MM.1S (cell line): ENCODE data around the gene STN1.

Experiments used
- DNase-seq: peaks from one replicate; pipeline ENCODE4 v3.0.0-alpha.2; 2015
- H2AFZ ChIP-seq: fragments of 300-600 bp; sonication (generic); 2 replicates; pipeline ENCODE4 v1.6.0; 2016; ENCODE audit warnings: antibody characterized with exemption, low read length
- H3F3A ChIP-seq: fragments of 300-600 bp; sonication (generic); 2 replicates; pipeline ENCODE4 v1.6.1; 2016; ENCODE audit warnings: mild to moderate bottlenecking, antibody characterized with exemption, low read length, moderate library complexity, mixed read lengths; ENCODE audit not compliant: insufficient read depth
- H3K27ac ChIP-seq: fragments of 300-600 bp; sonication (generic); 2 replicates; pipeline ENCODE4 v1.5.1; 2016; ENCODE audit warnings: mild to moderate bottlenecking, low read length
- H3K27me3 ChIP-seq: fragments of 300-600 bp; sonication (generic); replicated peaks from 2 replicates; pipeline ENCODE4 v1.6.0; 2016; ENCODE audit warnings: low read length; ENCODE audit not compliant: insufficient read depth
- H3K36me3 ChIP-seq: fragments of 300-600 bp; sonication (generic); replicated peaks from 2 replicates; pipeline ENCODE4 v1.6.1; 2016; ENCODE audit warnings: mild to moderate bottlenecking, low read length, mixed read lengths; ENCODE audit not compliant: insufficient read depth
- H3K4me1 ChIP-seq: fragments of 300-600 bp; sonication (generic); 2 replicates; pipeline ENCODE4 v1.6.1; 2016; ENCODE audit warnings: low read length, mixed read lengths
- H3K4me2 ChIP-seq: fragments of 300-600 bp; sonication (generic); 2 replicates; pipeline ENCODE4 v1.6.0; 2016; ENCODE audit warnings: low read depth, low read length
- H3K4me3 ChIP-seq: fragments of 300-600 bp; sonication (generic); 2 replicates; pipeline ENCODE4 v1.5.1; 2016; ENCODE audit warnings: low read length, mixed read lengths
- H3K79me2 ChIP-seq: fragments of 300-600 bp; sonication (generic); 2 replicates; pipeline ENCODE4 v1.6.1; 2016; ENCODE audit warnings: mixed run types, low read length, mixed read lengths
- H3K9ac ChIP-seq: fragments of 300-600 bp; sonication (generic); 2 replicates; pipeline ENCODE4 v1.6.1; 2016; ENCODE audit warnings: low read length, mixed read lengths
- H3K9me2 ChIP-seq: fragments of 300-600 bp; sonication (generic); replicated peaks from 2 replicates; pipeline ENCODE4 v1.6.1; 2016; ENCODE audit warnings: mild to moderate bottlenecking, low read length, mixed read lengths; ENCODE audit not compliant: insufficient read depth
- H3K9me3 ChIP-seq: fragments of 300-600 bp; sonication (generic); replicated peaks from 2 replicates; pipeline ENCODE4 v1.6.1; 2016; ENCODE audit warnings: mild to moderate bottlenecking, low read length, mixed read lengths; ENCODE audit not compliant: insufficient read depth
- H4K20me1 ChIP-seq: fragments of 300-600 bp; sonication (generic); 2 replicates; pipeline ENCODE4 v1.6.1; 2016; ENCODE audit warnings: mild to moderate bottlenecking, low read length, moderate library complexity, mixed read lengths; ENCODE audit not compliant: insufficient read depth
- CTCF ChIP-seq: fragments of 300-600 bp; sonication (generic); IDR thresholded peaks from 2 replicates; pipeline ENCODE4 v1.5.1; 2016; ENCODE audit warnings: antibody characterized with exemption, low read length, mixed read lengths
- EZH2 ChIP-seq: fragments of 300-600 bp; sonication (generic); optimal IDR thresholded peaks from 2 replicates; pipeline ENCODE3; 2017; ENCODE audit warnings: low read depth, mild to moderate bottlenecking, antibody characterized with exemption, low read length, mixed read lengths
- EZH2phosphoT487 ChIP-seq: fragments of 300-600 bp; sonication (generic); IDR thresholded peaks from 2 replicates; pipeline ENCODE4 v1.6.1; 2018; ENCODE audit warnings: antibody characterized with exemption, low read length

The STN1 gene

GRCh38 chr10:103897241-103897774 is 20.7 kb downstream of the STN1 start:
- no peaks in the 10 kb centered on the region for H3K79me2 ChIP-seq
- no peaks in the 10 kb centered on the region for H4K20me1 ChIP-seq
- H3K4me1 ChIP-seq = peaks cover 27% of the 10 kb centered on the region
- H3K4me2 ChIP-seq = no peak overlapping the region
- no peak overlapping the region for H3K27ac ChIP-seq
- H2AFZ ChIP-seq = no peak overlapping the region
- no peaks in the 10 kb centered on the region for H3K9me2 ChIP-seq
- H3K27me3 ChIP-seq = no peaks in the 10 kb centered on the region
- no peak for TF ChIP-seq EZH2
- H3K9ac ChIP-seq = no peak overlapping the region
- no peaks in the 10 kb centered on the region for H3K9me3 ChIP-seq
- no peak overlapping the region for H3K4me3 ChIP-seq
- H3F3A ChIP-seq = peaks cover 17% of the 10 kb centered on the region
- H3K36me3 ChIP-seq = no peaks in the 10 kb centered on the region; the same call in 1 of the 2 replicates
- no peak for DNase-seq

- H3K4me3 ChIP-seq = no peak overlapping the region
- no peak overlapping the region for H3K27ac ChIP-seq
- peaks cover 17% of the 10 kb centered on the region for H3F3A ChIP-seq
- TF ChIP-seq EZH2 (no peak), EZH2phosphoT487 (no peak), CTCF (no peak)
- H3K79me2 ChIP-seq = no peaks in the 10 kb centered on the region
- H3K9ac ChIP-seq = no peak overlapping the region
- H3K9me2 ChIP-seq = no peaks in the 10 kb centered on the region
- no peaks in the 10 kb centered on the region for H3K27me3 ChIP-seq
- no peaks in the 10 kb centered on the region for H4K20me1 ChIP-seq
- no peak for DNase-seq
- H3K36me3 ChIP-seq = no peaks in the 10 kb centered on the region; the same call in 1 of the 2 replicates
- peaks cover 27% of the 10 kb centered on the region for H3K4me1 ChIP-seq
- H2AFZ ChIP-seq = no peak overlapping the region
- H3K4me2 ChIP-seq = no peak overlapping the region
- H3K9me3 ChIP-seq = no peaks in the 10 kb centered on the region
These were observed 21.8 kb downstream of the STN1 start for GRCh38 chr10:103896225-103896624.

GRCh38 chr10:103895411-103896186 is 22.4 kb downstream of the STN1 start:
- peak overlapping the region; percentile 68; the same call in 1 of the 2 replicates for H3K27ac ChIP-seq
- no peaks in the 10 kb centered on the region; the same call in 1 of the 2 replicates for H3K36me3 ChIP-seq
- H3K4me2 ChIP-seq = peak overlapping the region; percentile 69
- TF ChIP-seq EZH2 (no peak), EZH2phosphoT487 (no peak), CTCF (no peak)
- H3K4me1 ChIP-seq = peaks cover 27% of the 10 kb centered on the region
- H3F3A ChIP-seq = peaks cover 17% of the 10 kb centered on the region
- no peaks in the 10 kb centered on the region for H3K27me3 ChIP-seq
- no peaks in the 10 kb centered on the region for H4K20me1 ChIP-seq
- no peaks in the 10 kb centered on the region for H3K9me2 ChIP-seq
- H3K79me2 ChIP-seq = no peaks in the 10 kb centered on the region
- no peak overlapping the region for H3K4me3 ChIP-seq
- no peak for DNase-seq
- no peak overlapping the region for H3K9ac ChIP-seq
- no peaks in the 10 kb centered on the region for H3K9me3 ChIP-seq
- no peak overlapping the region for H2AFZ ChIP-seq

- Histone ChIP-seq H3F3A (peaks cover 17% of the 10 kb centered on the region), H3K9ac (peak overlapping the region; percentile 27; the same call in 1 of the 2 replicates), H3K36me3 (no peaks in the 10 kb centered on the region; the same call in 1 of the 2 replicates), H4K20me1 (no peaks in the 10 kb centered on the region), H2AFZ (peak overlapping the region; percentile 68), H3K4me1 (peaks cover 27% of the 10 kb centered on the region), H3K9me3 (no peaks in the 10 kb centered on the region), H3K4me3 (peak overlapping the region; percentile 18), H3K79me2 (no peaks in the 10 kb centered on the region), H3K27me3 (no peaks in the 10 kb centered on the region), H3K27ac (peak overlapping the region; percentile 68), H3K9me2 (no peaks in the 10 kb centered on the region), H3K4me2 (peak overlapping the region; percentile 69)
- DNase-seq = peak; percentile 44
- no peak for TF ChIP-seq EZH2phosphoT487
- TF ChIP-seq CTCF = no peak
- no peak for TF ChIP-seq EZH2
These were observed 23.5 kb downstream of the STN1 start for GRCh38 chr10:103894441-103894864.
